Measurements from ENCODE around the gene REEP3.

- TF ChIP-seq, protein P1, sequence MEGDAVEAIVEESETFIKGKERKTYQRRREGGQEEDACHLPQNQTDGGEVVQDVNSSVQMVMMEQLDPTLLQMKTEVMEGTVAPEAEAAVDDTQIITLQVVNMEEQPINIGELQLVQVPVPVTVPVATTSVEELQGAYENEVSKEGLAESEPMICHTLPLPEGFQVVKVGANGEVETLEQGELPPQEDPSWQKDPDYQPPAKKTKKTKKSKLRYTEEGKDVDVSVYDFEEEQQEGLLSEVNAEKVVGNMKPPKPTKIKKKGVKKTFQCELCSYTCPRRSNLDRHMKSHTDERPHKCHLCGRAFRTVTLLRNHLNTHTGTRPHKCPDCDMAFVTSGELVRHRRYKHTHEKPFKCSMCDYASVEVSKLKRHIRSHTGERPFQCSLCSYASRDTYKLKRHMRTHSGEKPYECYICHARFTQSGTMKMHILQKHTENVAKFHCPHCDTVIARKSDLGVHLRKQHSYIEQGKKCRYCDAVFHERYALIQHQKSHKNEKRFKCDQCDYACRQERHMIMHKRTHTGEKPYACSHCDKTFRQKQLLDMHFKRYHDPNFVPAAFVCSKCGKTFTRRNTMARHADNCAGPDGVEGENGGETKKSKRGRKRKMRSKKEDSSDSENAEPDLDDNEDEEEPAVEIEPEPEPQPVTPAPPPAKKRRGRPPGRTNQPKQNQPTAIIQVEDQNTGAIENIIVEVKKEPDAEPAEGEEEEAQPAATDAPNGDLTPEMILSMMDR (IDR thresholded peaks at IDR 0.05) = no peak
- no peak for TF ChIP-seq ZFX (IDR thresholded peaks at IDR 0.05; ENCODE audit: borderline replicate concordance)
Observed at GRCh38 chr10:63636812-63637211, 115.6 kb downstream of the REEP3 start.
